Right lobe of liver (tissue), 4 donors: ENCODE data around the gene FSTL4.

Source experiments
- POLR2A ChIP-seq: fragments of 450-650 bp; IDR thresholded peaks from one replicate; pipeline ENCODE4 v1.6.1; 2017; ENCODE audit warnings: antibody characterized with exemption, mild to moderate bottlenecking
- TF ChIP-seq, protein P1 (sequence below), 4 donors: fragments of 200-600 bp in 3 of 4; fragments of 450-650 bp in 1 of 4; IDR thresholded peaks; one replicate each; pipeline versions ENCODE4 v1.5.1 to v1.8.0; 2016 to 2022; ENCODE audit warnings: antibody characterized with exemption in 4 of 4, mild to moderate bottlenecking in 2 of 4
- donor health status: DM: no; HTN: no; CAD: no.
- donor health status: DM: no; HTN: no; CAD: no.
- donor health status: DM: no; HTN: yes; CAD: no.

DNA sequence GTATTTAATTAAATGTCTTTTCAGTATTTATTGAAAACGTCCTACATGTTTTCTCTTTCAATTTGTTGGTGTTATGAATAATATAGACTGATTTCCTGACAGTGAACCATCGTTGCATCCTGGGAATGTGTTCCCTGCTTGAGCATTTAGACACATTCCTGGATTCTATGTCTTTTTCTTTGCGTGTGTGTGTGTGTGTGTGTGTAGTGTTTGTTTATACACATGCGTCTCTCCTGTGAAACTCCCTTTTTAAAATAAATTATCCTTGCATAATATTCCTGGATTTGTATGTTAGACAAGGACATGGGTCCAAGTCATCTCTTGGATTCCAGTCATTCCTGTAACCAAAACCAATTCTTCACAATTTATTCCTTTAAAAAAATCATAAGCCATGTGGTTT lies 407.1 kb downstream of the FSTL4 start:
- TF ChIP-seq, protein P1, sequence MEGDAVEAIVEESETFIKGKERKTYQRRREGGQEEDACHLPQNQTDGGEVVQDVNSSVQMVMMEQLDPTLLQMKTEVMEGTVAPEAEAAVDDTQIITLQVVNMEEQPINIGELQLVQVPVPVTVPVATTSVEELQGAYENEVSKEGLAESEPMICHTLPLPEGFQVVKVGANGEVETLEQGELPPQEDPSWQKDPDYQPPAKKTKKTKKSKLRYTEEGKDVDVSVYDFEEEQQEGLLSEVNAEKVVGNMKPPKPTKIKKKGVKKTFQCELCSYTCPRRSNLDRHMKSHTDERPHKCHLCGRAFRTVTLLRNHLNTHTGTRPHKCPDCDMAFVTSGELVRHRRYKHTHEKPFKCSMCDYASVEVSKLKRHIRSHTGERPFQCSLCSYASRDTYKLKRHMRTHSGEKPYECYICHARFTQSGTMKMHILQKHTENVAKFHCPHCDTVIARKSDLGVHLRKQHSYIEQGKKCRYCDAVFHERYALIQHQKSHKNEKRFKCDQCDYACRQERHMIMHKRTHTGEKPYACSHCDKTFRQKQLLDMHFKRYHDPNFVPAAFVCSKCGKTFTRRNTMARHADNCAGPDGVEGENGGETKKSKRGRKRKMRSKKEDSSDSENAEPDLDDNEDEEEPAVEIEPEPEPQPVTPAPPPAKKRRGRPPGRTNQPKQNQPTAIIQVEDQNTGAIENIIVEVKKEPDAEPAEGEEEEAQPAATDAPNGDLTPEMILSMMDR (IDR thresholded peaks at IDR 0.05), result no peak
- TF ChIP-seq POLR2A, result no peak
